ENCODE measurements around the gene LDHD. TPM values are rescaled to one million over a fixed set of nuclear protein-coding genes. Genes with fewer than 3 reads are reported as not detected.
"Not testable (repeated sequence)": the region's sequence is repeated elsewhere in the genome, so short reads cannot be mapped to it uniquely, and the experiment has no call there.

The LDHD gene
- total RNA-seq, 2 donors from 2014 or later, result 28.8 to 65.6 TPM

DNA sequence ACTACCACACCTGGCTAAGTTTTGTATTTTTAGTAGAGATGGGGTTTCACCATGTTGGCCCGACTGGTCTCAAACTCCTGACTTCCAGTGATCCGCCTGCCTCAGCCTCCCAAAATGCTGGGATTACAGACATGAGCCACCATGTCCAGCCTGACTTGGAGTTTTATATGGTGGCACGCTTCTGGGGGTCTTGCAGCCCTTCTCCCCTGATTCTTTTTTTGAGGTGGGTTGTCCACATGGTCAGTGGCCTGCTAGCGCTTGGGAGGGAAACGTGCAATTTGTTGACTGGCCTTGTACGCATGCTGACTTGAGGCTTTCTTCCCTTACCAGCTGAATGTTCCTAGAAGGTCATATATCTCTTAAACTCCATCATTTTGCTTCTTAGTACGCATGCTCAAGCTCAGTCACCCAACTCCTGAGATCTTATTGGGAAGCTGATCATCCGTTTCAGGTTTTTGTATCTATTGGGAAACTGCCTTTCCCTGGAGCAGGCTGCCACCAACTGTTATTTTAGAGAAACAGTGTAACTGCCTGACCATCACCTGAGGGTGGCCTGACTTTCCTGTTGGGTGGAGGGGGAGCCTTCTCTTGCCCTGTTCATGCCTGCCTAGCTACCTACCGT is 13.7 kb upstream of the LDHD start:
- no peaks in the 10 kb centered on the region for H3K36me3 ChIP-seq
- H3K4me3 ChIP-seq, result no peak overlapping the region
- no peaks in the 10 kb centered on the region for H3K4me1 ChIP-seq
- no peaks in the 10 kb centered on the region for H3K27me3 ChIP-seq
- peaks cover 0 to 7% of the 10 kb centered on the region in 2 donors for H3K9me3 ChIP-seq
- DNase-seq (ENCODE audit: low spot score), result peak; percentile 28
- TF ChIP-seq, protein P1, sequence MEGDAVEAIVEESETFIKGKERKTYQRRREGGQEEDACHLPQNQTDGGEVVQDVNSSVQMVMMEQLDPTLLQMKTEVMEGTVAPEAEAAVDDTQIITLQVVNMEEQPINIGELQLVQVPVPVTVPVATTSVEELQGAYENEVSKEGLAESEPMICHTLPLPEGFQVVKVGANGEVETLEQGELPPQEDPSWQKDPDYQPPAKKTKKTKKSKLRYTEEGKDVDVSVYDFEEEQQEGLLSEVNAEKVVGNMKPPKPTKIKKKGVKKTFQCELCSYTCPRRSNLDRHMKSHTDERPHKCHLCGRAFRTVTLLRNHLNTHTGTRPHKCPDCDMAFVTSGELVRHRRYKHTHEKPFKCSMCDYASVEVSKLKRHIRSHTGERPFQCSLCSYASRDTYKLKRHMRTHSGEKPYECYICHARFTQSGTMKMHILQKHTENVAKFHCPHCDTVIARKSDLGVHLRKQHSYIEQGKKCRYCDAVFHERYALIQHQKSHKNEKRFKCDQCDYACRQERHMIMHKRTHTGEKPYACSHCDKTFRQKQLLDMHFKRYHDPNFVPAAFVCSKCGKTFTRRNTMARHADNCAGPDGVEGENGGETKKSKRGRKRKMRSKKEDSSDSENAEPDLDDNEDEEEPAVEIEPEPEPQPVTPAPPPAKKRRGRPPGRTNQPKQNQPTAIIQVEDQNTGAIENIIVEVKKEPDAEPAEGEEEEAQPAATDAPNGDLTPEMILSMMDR (IDR thresholded peaks at IDR 0.05), result peak in 1 of 2 donors; percentile 30
- no peak overlapping the region for H3K27ac ChIP-seq

DNA sequence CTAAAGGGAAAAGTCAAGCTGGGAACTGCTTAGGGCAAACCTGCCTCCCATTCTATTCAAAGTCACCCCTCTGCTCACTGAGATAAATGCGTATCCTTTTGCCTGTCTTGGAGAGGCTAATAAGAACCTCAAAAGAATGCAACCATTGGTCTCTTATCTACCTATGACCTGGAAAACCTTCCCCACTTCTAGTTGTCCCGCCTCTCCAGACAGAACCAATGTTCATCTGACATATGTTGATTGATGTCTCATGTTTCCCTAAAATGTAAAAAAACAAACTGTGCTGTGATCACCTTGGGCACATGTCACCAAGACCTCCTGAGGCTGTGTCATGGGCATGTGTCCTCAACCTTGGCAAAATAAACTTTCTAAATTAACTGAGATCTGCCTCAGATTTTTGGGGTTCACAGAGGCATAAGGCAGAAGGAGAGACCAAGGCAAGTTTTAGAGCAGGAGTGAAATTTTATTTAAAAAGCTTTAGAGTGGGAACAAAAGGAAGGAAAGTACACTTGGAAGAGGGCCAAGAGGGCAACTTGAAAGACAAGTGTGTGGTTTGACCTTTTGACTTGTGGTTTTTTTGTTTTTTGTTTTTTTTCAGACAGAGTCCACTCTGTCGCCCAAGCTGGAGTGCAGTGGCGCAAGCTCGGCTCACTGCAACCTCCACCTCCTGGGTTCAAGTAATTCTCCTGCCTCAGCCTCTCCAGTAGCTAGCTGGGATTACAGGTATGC is 13.0 kb upstream of the LDHD start:
- not testable (repeated sequence) for H3K9me3 ChIP-seq; H3K27me3 ChIP-seq; H3K4me1 ChIP-seq; DNase-seq (ENCODE audit: low spot score); H3K36me3 ChIP-seq; H3K4me3 ChIP-seq; H3K27ac ChIP-seq

DNA sequence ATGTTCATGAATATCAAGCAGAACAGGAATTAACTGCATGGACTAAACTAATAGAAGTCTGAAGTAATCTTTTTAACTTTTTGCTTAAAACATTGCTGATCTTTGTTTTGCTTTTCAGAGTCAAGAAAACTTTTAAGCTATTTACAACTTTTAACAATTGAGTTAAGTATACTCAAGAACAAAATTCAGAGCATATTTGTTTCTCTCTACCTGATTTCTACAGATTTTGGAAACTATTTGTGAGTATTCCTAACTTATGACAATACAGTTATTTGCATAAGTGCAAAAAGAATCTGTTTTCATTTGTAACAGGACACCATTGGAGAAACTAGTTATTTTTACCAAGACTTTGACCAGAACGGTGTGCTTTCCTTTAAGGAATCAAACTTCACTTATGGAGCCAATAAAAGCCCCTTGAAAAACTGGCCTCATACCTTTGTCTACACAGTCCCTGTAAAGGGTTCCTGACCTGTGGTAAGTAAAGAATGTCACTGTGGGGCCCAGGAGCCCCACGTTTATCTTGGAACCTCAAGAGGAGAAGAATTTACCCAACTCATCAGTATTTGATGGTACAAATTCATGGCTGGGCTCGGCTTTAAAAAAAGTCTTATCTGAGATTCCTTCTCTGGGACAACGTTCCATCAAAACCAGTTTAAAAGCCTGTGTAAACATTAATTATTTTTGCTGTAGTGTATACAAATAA is 11.3 kb upstream of the LDHD start:
- Histone ChIP-seq H3K9me3 (peaks cover 0 to 7% of the 10 kb centered on the region in 2 donors), H3K36me3 (no peaks in the 10 kb centered on the region), H3K27me3 (no peaks in the 10 kb centered on the region), H3K27ac (no peak overlapping the region), H3K4me3 (no peak overlapping the region), H3K4me1 (no peaks in the 10 kb centered on the region)
- DNase-seq (ENCODE audit: low spot score), result no peak
- TF ChIP-seq, protein P1 (IDR thresholded peaks at IDR 0.05), result no peak

DNA sequence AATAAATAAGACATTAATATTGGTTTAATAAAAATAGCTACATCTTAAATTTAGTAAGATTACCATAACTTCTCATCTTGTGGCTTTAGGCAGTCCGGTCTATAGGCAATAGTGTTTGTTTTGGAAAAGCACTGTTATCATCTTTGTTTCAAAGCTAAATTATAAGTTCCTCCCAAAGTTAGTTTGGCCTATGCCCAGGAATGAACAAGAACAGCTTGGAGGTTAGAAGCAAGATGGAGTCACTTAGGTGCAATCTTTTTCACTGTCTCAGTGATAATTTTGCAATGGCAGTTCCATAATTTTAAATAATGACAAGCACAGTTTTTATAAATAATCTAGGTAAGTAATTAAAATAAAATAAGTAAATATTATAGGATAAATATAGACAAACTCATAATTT is 6.0 kb upstream of the LDHD start:
- Histone ChIP-seq H3K4me1 (no peaks in the 10 kb centered on the region), H3K27ac (no peak overlapping the region), H3K9me3 (peaks cover 0 to 27% of the 10 kb centered on the region in 2 donors), H3K27me3 (no peaks in the 10 kb centered on the region), H3K36me3 (no peaks in the 10 kb centered on the region), H3K4me3 (no peak overlapping the region)
- TF ChIP-seq, protein P1 (IDR thresholded peaks at IDR 0.05), result no peak
- DNase-seq (ENCODE audit: low spot score), result no peak

DNA sequence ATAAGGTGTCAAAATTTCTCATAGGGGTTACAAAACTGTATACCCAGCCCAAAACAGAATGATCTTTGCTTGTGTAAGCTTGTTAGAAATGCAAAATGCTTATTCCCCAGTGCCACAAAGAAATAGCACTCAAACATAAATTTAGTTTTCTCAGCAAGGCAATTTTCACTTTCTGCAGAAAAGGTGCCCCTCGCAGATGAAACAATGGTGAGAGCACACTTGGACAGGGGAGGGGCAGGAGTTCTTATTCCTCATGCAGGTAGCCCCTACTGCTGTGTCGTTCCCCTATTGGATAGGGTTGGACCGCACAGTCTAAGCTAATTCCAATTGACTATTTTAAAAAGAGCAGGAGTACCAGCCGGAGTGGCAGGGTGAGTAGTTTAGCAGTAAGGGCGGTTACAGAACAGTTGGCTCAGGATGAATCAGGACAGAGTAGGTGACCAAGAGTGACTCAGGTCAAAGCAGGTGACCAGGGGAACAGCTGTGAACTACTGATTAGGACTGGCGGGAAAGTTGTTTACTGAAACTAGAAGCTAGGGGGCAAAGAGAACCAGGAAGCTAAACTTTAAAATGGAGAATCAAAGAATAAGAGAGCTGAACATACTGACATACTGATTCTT is 5.5 kb upstream of the LDHD start:
- no peak for DNase-seq (ENCODE audit: low spot score)
- no peak overlapping the region for H3K4me3 ChIP-seq
- H3K27me3 ChIP-seq, result no peaks in the 10 kb centered on the region
- H3K4me1 ChIP-seq, result no peaks in the 10 kb centered on the region
- no peaks in the 10 kb centered on the region for H3K36me3 ChIP-seq
- H3K27ac ChIP-seq, result no peak overlapping the region
- peaks cover 0 to 22% of the 10 kb centered on the region in 2 donors for H3K9me3 ChIP-seq
- TF ChIP-seq, protein P1 (IDR thresholded peaks at IDR 0.05), result no peak

DNA sequence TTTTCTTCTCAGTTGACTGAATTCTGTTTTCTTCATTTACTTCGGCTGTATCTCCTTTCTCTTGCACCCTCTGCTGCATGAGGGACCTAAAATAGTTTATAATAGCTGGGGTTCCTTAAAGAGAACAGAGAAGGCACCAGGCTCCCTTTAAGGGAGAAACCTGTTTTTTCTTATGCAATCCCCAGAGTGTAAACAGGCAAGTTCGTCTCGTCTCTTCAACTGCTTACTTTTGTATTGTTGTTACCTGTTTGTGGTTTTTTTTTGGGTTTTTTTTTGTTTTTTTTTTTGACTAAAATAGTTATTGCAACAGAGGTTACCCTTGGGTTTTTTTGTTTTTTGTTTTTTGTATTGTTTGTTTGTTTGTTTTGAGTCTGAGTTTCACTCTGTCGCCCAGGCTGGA is 3.7 kb upstream of the LDHD start:
- peaks cover 0 to 17% of the 10 kb centered on the region in 2 donors for H3K4me1 ChIP-seq
- TF ChIP-seq, protein P1 (IDR thresholded peaks at IDR 0.05), result no peak
- no peak overlapping the region for H3K27ac ChIP-seq
- H3K36me3 ChIP-seq, result no peaks in the 10 kb centered on the region
- H3K9me3 ChIP-seq, result peaks cover 0 to 22% of the 10 kb centered on the region in 2 donors
- no peak for DNase-seq (ENCODE audit: low spot score)
- no peak overlapping the region for H3K4me3 ChIP-seq
- H3K27me3 ChIP-seq, result no peaks in the 10 kb centered on the region

All from right atrium auricular region (tissue), 2 donors.